ENCODE measurements around the gene CAPN14. TPM values are rescaled to one million over a fixed set of nuclear protein-coding genes. Genes with fewer than 3 reads are reported as not detected.

Gene CAPN14
- total and polyA plus RNA-seq, 2 of the 4 experiments (the other 2 are of a cell fraction): under 0.01 to 0.09 TPM

DNA sequence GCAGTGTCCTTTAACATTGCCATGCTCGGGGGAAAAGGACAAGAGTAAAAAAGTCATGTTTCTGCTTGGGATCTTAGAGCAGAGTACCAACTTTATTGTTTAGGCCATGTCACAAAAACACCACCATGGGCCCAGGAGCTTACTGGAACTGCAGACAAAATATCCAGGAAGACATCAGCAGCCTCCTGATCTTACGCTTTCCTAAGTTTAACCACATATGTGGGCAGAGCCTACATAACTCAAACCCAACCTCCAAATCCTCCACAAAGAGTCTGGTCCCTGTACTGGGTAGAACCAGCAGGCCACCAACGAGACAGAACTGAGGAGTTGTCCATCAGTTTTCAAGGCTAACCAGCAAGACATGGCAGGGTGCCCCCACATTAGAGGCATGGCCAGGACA, 89.4 kb downstream of the CAPN14 start:
- Histone ChIP-seq H4K8ac (ENCODE audit: low read depth in 2 of 2, low read length in 2 of 2) (no peak overlapping the region), H4K5ac (ENCODE audit: low read depth, low read length) (no peak overlapping the region), H3K9me1 (ENCODE audit: insufficient read depth, low read length) (no peaks in the 10 kb centered on the region), H2BK120ac (ENCODE audit: low read depth, low read length) (no peak overlapping the region), H3K79me1 (ENCODE audit: low read depth in 1 of 2, low read length in 2 of 2) (no peaks in the 10 kb centered on the region), H3K36me3 (ENCODE audit: control insufficient read depth, insufficient read depth, low read length) (no peaks in the 10 kb centered on the region), H2AFZ (replicated peaks; ENCODE audit: low read length, poor library complexity) (no peak overlapping the region), H4K91ac (ENCODE audit: insufficient read depth, low read depth, low read length) (no peak overlapping the region), H2BK15ac (ENCODE audit: low read depth, low read length) (no peak overlapping the region), H3K18ac (ENCODE audit: low read depth, low read length) (no peak overlapping the region), H3K9me3 (ENCODE audit: control insufficient read depth, insufficient read depth, low read length) (no peaks in the 10 kb centered on the region), H3K56ac (ENCODE audit: extremely low read depth, insufficient read depth, low read length) (no peak overlapping the region), H2BK5ac (ENCODE audit: low read depth, low read length, poor library complexity, severe bottlenecking) (no peak overlapping the region), H3K4me1 (ENCODE audit: control insufficient read depth, insufficient read depth, low read length) (no peaks in the 10 kb centered on the region), H3K14ac (replicated peaks; ENCODE audit: low read depth, low read length) (no peak overlapping the region), H2AK5ac (ENCODE audit: low read depth, low read length) (no peak overlapping the region), H3K9ac (ENCODE audit: low read depth, low read length) (no peak overlapping the region), H2AK9ac (replicated peaks; ENCODE audit: low read depth, low read length, poor library complexity) (no peak overlapping the region), H4K20me1 (ENCODE audit: insufficient read depth, low read length) (no peaks in the 10 kb centered on the region), H3K4me3 (ENCODE audit: insufficient read depth, low read depth, low read length) (no peak overlapping the region), H3K27me3 (ENCODE audit: control insufficient read depth, insufficient read depth, low read length) (peaks cover 4% of the 10 kb centered on the region), H3K4ac (ENCODE audit: low read depth, low read length) (no peak overlapping the region), H3K23ac (ENCODE audit: low read depth, low read length) (no peak overlapping the region), H3K4me2 (ENCODE audit: low read depth, low read length) (no peak overlapping the region), H3K27ac (ENCODE audit: insufficient read depth, low read length) (no peak overlapping the region), H2BK20ac (ENCODE audit: low read depth, low read length) (no peak overlapping the region)
- TF ChIP-seq, protein P1, sequence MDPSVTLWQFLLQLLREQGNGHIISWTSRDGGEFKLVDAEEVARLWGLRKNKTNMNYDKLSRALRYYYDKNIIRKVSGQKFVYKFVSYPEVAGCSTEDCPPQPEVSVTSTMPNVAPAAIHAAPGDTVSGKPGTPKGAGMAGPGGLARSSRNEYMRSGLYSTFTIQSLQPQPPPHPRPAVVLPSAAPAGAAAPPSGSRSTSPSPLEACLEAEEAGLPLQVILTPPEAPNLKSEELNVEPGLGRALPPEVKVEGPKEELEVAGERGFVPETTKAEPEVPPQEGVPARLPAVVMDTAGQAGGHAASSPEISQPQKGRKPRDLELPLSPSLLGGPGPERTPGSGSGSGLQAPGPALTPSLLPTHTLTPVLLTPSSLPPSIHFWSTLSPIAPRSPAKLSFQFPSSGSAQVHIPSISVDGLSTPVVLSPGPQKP (IDR thresholded peaks at IDR 0.05; ENCODE audit: borderline replicate concordance, low read depth, low read length): no peak
- TF ChIP-seq, protein P2, sequence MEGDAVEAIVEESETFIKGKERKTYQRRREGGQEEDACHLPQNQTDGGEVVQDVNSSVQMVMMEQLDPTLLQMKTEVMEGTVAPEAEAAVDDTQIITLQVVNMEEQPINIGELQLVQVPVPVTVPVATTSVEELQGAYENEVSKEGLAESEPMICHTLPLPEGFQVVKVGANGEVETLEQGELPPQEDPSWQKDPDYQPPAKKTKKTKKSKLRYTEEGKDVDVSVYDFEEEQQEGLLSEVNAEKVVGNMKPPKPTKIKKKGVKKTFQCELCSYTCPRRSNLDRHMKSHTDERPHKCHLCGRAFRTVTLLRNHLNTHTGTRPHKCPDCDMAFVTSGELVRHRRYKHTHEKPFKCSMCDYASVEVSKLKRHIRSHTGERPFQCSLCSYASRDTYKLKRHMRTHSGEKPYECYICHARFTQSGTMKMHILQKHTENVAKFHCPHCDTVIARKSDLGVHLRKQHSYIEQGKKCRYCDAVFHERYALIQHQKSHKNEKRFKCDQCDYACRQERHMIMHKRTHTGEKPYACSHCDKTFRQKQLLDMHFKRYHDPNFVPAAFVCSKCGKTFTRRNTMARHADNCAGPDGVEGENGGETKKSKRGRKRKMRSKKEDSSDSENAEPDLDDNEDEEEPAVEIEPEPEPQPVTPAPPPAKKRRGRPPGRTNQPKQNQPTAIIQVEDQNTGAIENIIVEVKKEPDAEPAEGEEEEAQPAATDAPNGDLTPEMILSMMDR (conservative IDR thresholded peaks at IDR 0.05; ENCODE audit: low read depth, low read length): no peak
- TF ChIP-seq RCOR1 (IDR thresholded peaks at IDR 0.05; ENCODE audit: insufficient replicate concordance, low read length) (no peak), BHLHE40 (IDR thresholded peaks at IDR 0.05; ENCODE audit: low read depth, low read length) (no peak), RAD21 (IDR thresholded peaks at IDR 0.05; ENCODE audit: low read length) (no peak), CHD1 (IDR thresholded peaks at IDR 0.05; ENCODE audit: low read depth, low read length) (no peak), MXI1 (IDR thresholded peaks at IDR 0.05; ENCODE audit: borderline replicate concordance, low read depth, low read length) (no peak), CEBPB (IDR thresholded peaks at IDR 0.05; ENCODE audit: low read depth, low read length) (no peak), NFE2L2 (IDR thresholded peaks at IDR 0.05; ENCODE audit: low read depth, low read length) (no peak), MAZ (IDR thresholded peaks at IDR 0.05; ENCODE audit: borderline replicate concordance, low read depth, low read length) (no peak), RFX5 (IDR thresholded peaks at IDR 0.05; ENCODE audit: low read depth, low read length) (no peak), MAFK (IDR thresholded peaks at IDR 0.05; ENCODE audit: low read depth, low read length) (no peak), POLR2A (IDR thresholded peaks at IDR 0.05; ENCODE audit: low read depth, low read length) (no peak), FOS (IDR thresholded peaks at IDR 0.05; ENCODE audit: low read depth, low read length) (no peak), SMC3 (IDR thresholded peaks at IDR 0.05; ENCODE audit: low read depth, low read length) (no peak)
- TF ChIP-seq, protein P3, sequence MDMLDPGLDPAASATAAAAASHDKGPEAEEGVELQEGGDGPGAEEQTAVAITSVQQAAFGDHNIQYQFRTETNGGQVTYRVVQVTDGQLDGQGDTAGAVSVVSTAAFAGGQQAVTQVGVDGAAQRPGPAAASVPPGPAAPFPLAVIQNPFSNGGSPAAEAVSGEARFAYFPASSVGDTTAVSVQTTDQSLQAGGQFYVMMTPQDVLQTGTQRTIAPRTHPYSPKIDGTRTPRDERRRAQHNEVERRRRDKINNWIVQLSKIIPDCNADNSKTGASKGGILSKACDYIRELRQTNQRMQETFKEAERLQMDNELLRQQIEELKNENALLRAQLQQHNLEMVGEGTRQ (IDR thresholded peaks at IDR 0.05; ENCODE audit: low read depth, low read length): no peak
- dilution Hi-C loops (cut with HindIII; ENCODE audit: low sequenced_read_pairs, unreplicated experiment) (no loop called here), intact Hi-C loops (cut with micrococcal nuclease) (no loop called here), in situ Hi-C loops (cut with MboI; ENCODE audit: low sequenced_read_pairs) (no loop called here)
- BruUV-seq (replicated peaks): no TSS peak
- POLR2A ChIA-PET (ENCODE audit: unreplicated experiment): no interaction called here
- CTCF ChIA-PET: no interaction called here
- ATAC-seq (ENCODE audit: low read depth): no peak
- 100% methylated on average over 1 of the region's 3 CpGs; no CpG with 5 or more reads in 1 of the 2 experiments for WGBS, 2 experiments (ENCODE audit: extremely low coverage in 2 of 2, insufficient read length in 1 of 2)
- DNase-seq: no peak
